Neuronal stem cell (in vitro differentiated cells): Measurements from ENCODE around the gene TNIK.

Experiments
- DNase-seq: peaks from one replicate; pipeline ENCODE4 v3.0.0-alpha.2; 2013; ENCODE audit warnings: low spot score
- H2AFZ ChIP-seq: one replicate; pipeline ENCODE4 v1.6.1; 2013; ENCODE audit warnings: mild to moderate bottlenecking, low read length, inconsistent platforms
- H2AK5ac ChIP-seq: 2 replicates; pipeline ENCODE4 v1.6.1; 2013; ENCODE audit warnings: low read depth, mild to moderate bottlenecking, inconsistent platforms, low read length, moderate library complexity, mixed read lengths
- H2BK120ac ChIP-seq: 2 replicates; pipeline ENCODE4 v1.6.1; 2013; ENCODE audit warnings: low read depth, mild to moderate bottlenecking, inconsistent platforms, low read length, moderate library complexity, mixed read lengths
- H2BK12ac ChIP-seq: one replicate; pipeline ENCODE4 v1.6.1; 2013; ENCODE audit warnings: low read length, inconsistent platforms
- H2BK15ac ChIP-seq: 2 replicates; pipeline ENCODE4 v1.6.1; 2013; ENCODE audit warnings: mild to moderate bottlenecking, low read length, inconsistent platforms, mixed read lengths
- H2BK5ac ChIP-seq: one replicate; pipeline ENCODE4 v1.6.1; 2013; ENCODE audit warnings: inconsistent platforms, mild to moderate bottlenecking, low read length, moderate library complexity
- H3K14ac ChIP-seq: one replicate; pipeline ENCODE4 v1.6.1; 2013; ENCODE audit warnings: low read length, inconsistent platforms
- H3K18ac ChIP-seq: 2 replicates; pipeline ENCODE4 v1.6.1; 2013; ENCODE audit warnings: low read length, inconsistent platforms
- H3K23ac ChIP-seq: 2 replicates; pipeline ENCODE4 v1.6.1; 2013; ENCODE audit warnings: low read depth, mild to moderate bottlenecking, mixed read lengths, low read length, inconsistent platforms; ENCODE audit not compliant: poor library complexity
- H3K27ac ChIP-seq: replicated peaks from 3 replicates; pipeline ENCODE4 v1.5.1; 2013; ENCODE audit warnings: low read length, inconsistent platforms
- H3K27me3 ChIP-seq, 3 experiments: 2 replicates each; pipeline ENCODE4 v1.6.1; 2013; ENCODE audit warnings: low read length in 3 of 3, mild to moderate bottlenecking in 2 of 3, inconsistent platforms in 1 of 3, low read depth in 1 of 3, mixed read lengths in 1 of 3, moderate library complexity in 1 of 3; ENCODE audit not compliant: control insufficient read depth in 3 of 3, insufficient read depth in 3 of 3
- H3K36me3 ChIP-seq, 2 donors: replicated peaks in 1 of 2; 2 replicates each; pipeline ENCODE4 v1.6.1; 2013; ENCODE audit warnings: low read length in 2 of 2; ENCODE audit not compliant: control insufficient read depth in 2 of 2, insufficient read depth in 2 of 2
- H3K4ac ChIP-seq: 2 replicates; pipeline ENCODE4 v1.6.1; 2013; ENCODE audit warnings: inconsistent platforms, mild to moderate bottlenecking, low read length, moderate library complexity
- H3K4me1 ChIP-seq, 2 donors: 1 replicate in 1 of 2; 2 replicates in 1 of 2; pipeline ENCODE4 v1.6.1; 2013; ENCODE audit warnings: low read length in 2 of 2, low read depth in 1 of 2; ENCODE audit not compliant: control insufficient read depth in 2 of 2, insufficient read depth in 1 of 2
- H3K4me2 ChIP-seq: one replicate; pipeline ENCODE4 v1.6.1; 2013; ENCODE audit warnings: mild to moderate bottlenecking, low read length, inconsistent platforms; ENCODE audit not compliant: insufficient read depth, poor library complexity, severe bottlenecking
- H3K4me3 ChIP-seq, 2 donors: 2 replicates each; pipeline ENCODE4 v1.5.1; 2013; ENCODE audit warnings: low read length in 2 of 2, mild to moderate bottlenecking in 2 of 2, inconsistent platforms in 1 of 2, moderate library complexity in 1 of 2
- H3K79me1 ChIP-seq: one replicate; pipeline ENCODE4 v1.6.1; 2013; ENCODE audit warnings: low read depth, mild to moderate bottlenecking, inconsistent platforms, low read length, moderate library complexity
- H3K9ac ChIP-seq: one replicate; pipeline ENCODE4 v1.6.1; 2013; ENCODE audit warnings: mild to moderate bottlenecking, low read depth, low read length, inconsistent platforms; ENCODE audit not compliant: poor library complexity
- H3K9me3 ChIP-seq, 2 donors: replicated peaks in 1 of 2; 2 replicates each; pipeline versions ENCODE3 to v1.6.1; 2013; ENCODE audit warnings: low read length in 2 of 2, mild to moderate bottlenecking in 2 of 2, inconsistent platforms in 1 of 2, low read depth in 1 of 2, mixed read lengths in 1 of 2, moderate library complexity in 1 of 2; ENCODE audit not compliant: control insufficient read depth in 2 of 2, insufficient read depth in 1 of 2
- H4K8ac ChIP-seq: one replicate; pipeline ENCODE4 v1.6.1; 2013; ENCODE audit warnings: low read depth, mild to moderate bottlenecking, inconsistent platforms, low read length, moderate library complexity
- H4K91ac ChIP-seq: one replicate; pipeline ENCODE4 v1.6.1; 2013; ENCODE audit warnings: low read length, low read depth, mild to moderate bottlenecking, inconsistent platforms; ENCODE audit not compliant: poor library complexity
- WGBS, 2 donors: extraction: QIAGEN DNeasy Blood & Tissue Kit; methylation state at CpG; one replicate each; pipeline ENCODE4 v1.1.7; 2013; ENCODE audit warnings: missing lambda C conversion rate in 2 of 2, mixed read lengths in 1 of 2; ENCODE audit not compliant: insufficient read length in 2 of 2, insufficient replicate concordance in 1 of 2; ENCODE audit errors: extremely low coverage in 2 of 2; 5-methylcytosine and 5-hydroxymethylcytosine counted together

TNIK gene

DNA sequence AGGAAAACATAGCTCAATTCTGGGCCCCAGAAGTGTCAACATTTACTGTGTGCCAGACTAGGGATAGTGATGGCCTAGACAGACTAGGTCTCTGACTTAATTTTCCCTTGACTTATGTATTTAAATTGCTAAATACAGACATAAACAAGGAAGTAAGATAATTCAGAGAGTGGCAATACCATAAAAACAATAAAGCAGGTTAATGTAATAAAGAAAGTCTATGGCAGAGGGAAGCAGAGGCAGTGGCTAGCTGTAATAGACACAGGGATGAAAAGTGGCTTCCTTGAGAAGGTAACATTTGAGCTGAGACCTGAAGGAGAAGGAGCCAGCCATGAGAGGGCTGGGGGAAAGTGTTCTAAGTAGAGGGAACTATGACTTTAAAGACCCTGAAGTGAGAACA is 95.7 kb downstream of the TNIK start:
- H2BK5ac ChIP-seq, result no peak overlapping the region
- H2AK5ac ChIP-seq, result no peak overlapping the region
- no peak overlapping the region for H3K27ac ChIP-seq
- no peak overlapping the region for H2BK120ac ChIP-seq
- H3K23ac ChIP-seq, result no peak overlapping the region
- H4K91ac ChIP-seq, result no peak overlapping the region
- H3K4me3 ChIP-seq, result no peak overlapping the region
- peaks cover 0 to 10% of the 10 kb centered on the region in 2 donors for H3K36me3 ChIP-seq
- H2BK15ac ChIP-seq, result no peak overlapping the region
- H3K4me1 ChIP-seq, result peaks cover 3 to 4% of the 10 kb centered on the region in 2 donors
- H2AFZ ChIP-seq, result no peak overlapping the region
- H3K14ac ChIP-seq, result no peak overlapping the region
- H3K9ac ChIP-seq, result no peak overlapping the region
- DNase-seq, result no peak
- H3K79me1 ChIP-seq, result peaks cover 1% of the 10 kb centered on the region
- no peak overlapping the region for H3K18ac ChIP-seq
- H3K4ac ChIP-seq, result no peak overlapping the region
- no peak overlapping the region for H4K8ac ChIP-seq
- no peak overlapping the region for H2BK12ac ChIP-seq
- no peak overlapping the region for H3K4me2 ChIP-seq
- no peaks in the 10 kb centered on the region for H3K27me3 ChIP-seq
- H3K9me3 ChIP-seq, result no peaks in the 10 kb centered on the region

DNA sequence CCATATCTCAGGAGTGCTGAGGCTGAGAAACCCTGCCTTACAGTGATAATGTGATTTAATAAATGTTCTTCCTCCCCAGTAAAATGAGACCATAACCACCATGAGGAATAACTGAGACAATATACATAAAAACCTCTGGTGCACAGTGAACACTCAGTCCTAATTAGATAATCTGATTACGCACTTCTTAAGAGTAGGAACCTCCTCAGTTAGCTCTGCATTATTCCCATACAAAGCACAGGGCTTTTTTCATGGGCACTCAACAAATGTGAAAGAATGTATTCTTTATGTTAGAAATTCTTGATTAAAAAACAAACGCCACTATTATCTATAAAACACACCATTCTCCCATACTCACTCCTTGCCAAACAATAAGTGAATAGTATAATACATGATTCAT is 97.0 kb downstream of the TNIK start:
- Histone ChIP-seq H3K36me3 (peaks cover 0 to 7% of the 10 kb centered on the region in 2 donors), H3K79me1 (peaks cover 1% of the 10 kb centered on the region), H3K14ac (no peak overlapping the region), H3K18ac (no peak overlapping the region), H2BK12ac (no peak overlapping the region), H2BK120ac (no peak overlapping the region), H3K27me3 (no peaks in the 10 kb centered on the region), H3K4me3 (no peak overlapping the region), H3K4ac (no peak overlapping the region), H4K91ac (no peak overlapping the region), H3K23ac (no peak overlapping the region), H3K27ac (no peak overlapping the region), H3K9me3 (no peaks in the 10 kb centered on the region), H2AFZ (no peak overlapping the region), H3K4me1 (peaks cover 3 to 4% of the 10 kb centered on the region in 2 donors), H2BK5ac (no peak overlapping the region), H2AK5ac (no peak overlapping the region), H3K4me2 (no peak overlapping the region), H2BK15ac (no peak overlapping the region), H4K8ac (no peak overlapping the region), H3K9ac (no peak overlapping the region)
- no CpG with 5 or more reads among the region's 2 CpGs for WGBS, 2 donors
- no peak for DNase-seq

DNA sequence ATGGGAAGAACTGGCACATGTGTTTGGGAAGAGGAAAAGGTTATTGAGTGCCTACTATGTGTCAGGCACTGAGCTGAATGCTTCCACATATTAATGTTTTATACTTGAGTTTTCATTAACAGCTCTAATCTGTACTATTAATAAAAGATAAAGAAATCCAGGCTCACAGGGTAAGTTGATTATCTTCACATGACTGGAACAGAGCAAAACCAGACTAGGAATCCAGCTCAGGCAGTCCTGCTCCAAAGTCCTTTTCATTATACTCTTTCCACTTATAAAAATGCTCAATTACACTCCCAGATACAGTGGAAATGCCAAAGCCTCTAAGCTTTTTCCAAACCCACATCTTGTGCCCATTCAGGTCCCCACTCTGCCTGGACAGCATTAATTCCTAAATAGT is 97.6 kb downstream of the TNIK start:
- peaks cover 1% of the 10 kb centered on the region for H3K79me1 ChIP-seq
- no peak overlapping the region for H3K4me2 ChIP-seq
- no peak overlapping the region for H3K18ac ChIP-seq
- no peak overlapping the region for H4K8ac ChIP-seq
- no peak overlapping the region for H3K4me3 ChIP-seq
- H2BK5ac ChIP-seq, result no peak overlapping the region
- H2AFZ ChIP-seq, result no peak overlapping the region
- no peak overlapping the region for H2BK12ac ChIP-seq
- no peak overlapping the region for H3K27ac ChIP-seq
- no peak for DNase-seq
- no peak overlapping the region for H3K23ac ChIP-seq
- H4K91ac ChIP-seq, result no peak overlapping the region
- H3K4me1 ChIP-seq, result peaks cover 3 to 4% of the 10 kb centered on the region in 2 donors
- H2AK5ac ChIP-seq, result no peak overlapping the region
- peaks cover 0 to 4% of the 10 kb centered on the region in 2 donors for H3K36me3 ChIP-seq
- no peak overlapping the region for H3K4ac ChIP-seq
- no peaks in the 10 kb centered on the region for H3K27me3 ChIP-seq
- no peaks in the 10 kb centered on the region for H3K9me3 ChIP-seq
- no peak overlapping the region for H3K9ac ChIP-seq
- H2BK120ac ChIP-seq, result no peak overlapping the region
- H3K14ac ChIP-seq, result no peak overlapping the region
- no peak overlapping the region for H2BK15ac ChIP-seq

DNA sequence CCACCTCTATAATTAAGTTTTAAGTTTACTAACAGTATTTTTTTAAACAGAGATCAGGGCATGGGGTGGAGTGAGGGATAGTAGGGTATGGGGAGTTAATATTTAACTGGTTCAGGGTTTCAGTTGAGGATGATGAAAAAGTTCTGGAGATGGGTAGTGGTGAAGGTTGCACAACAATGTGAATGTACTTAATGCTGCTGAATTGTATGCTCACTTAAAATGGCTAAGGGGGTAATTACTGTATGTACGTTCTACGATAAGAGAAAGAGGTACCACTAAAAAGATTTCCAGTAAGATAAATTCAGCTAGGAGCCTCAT is 101.4 kb downstream of the TNIK start:
- Histone ChIP-seq H3K9ac (no peak overlapping the region), H3K14ac (no peak overlapping the region), H3K4me1 (peaks cover 3 to 4% of the 10 kb centered on the region in 2 donors), H2AK5ac (no peak overlapping the region), H3K18ac (no peak overlapping the region), H3K23ac (no peak overlapping the region), H2BK15ac (no peak overlapping the region), H2BK12ac (no peak overlapping the region), H4K91ac (no peak overlapping the region), H3K27me3 (no peaks in the 10 kb centered on the region), H2BK120ac (no peak overlapping the region), H3K79me1 (peaks cover 1% of the 10 kb centered on the region), H3K9me3 (no peaks in the 10 kb centered on the region), H3K4ac (no peak overlapping the region), H2AFZ (no peak overlapping the region), H3K27ac (no peak overlapping the region), H3K36me3 (peaks cover 0 to 3% of the 10 kb centered on the region in 2 donors), H2BK5ac (no peak overlapping the region), H3K4me2 (no peak overlapping the region), H3K4me3 (no peak overlapping the region), H4K8ac (no peak overlapping the region)
- no CpG with 5 or more reads among the region's 2 CpGs for WGBS, 2 donors
- no peak for DNase-seq
